GM12878 (cell line): ENCODE data around the gene MGRN1. TPM values are rescaled to one million over a fixed set of nuclear protein-coding genes. Genes with fewer than 3 reads are reported as not detected.
A peak's percentile ranks its signal among the peaks of the same experiment; 100 is the strongest.

Experiments
- ATAC-seq: fragments of 200-7000 bp; cut with Tn5 transposase; 3 replicates; pipeline ENCODE4 v1.9.1; 2020; ENCODE audit warnings: mild to moderate bottlenecking, moderate library complexity
- BruUV-seq: library from RNA; stranded (reverse); fragments of 400-500 nt; replicated peaks from 2 replicates; lab custom pipeline; 2021; lab: Mats Ljungman, UMichigan
- CTCF ChIA-PET: fragments of 300-600 bp; sonication (Branson Sonifier 250); formaldehyde crosslinking; extraction: SDS; loops from one replicate; lab custom pipeline; 2021; ENCODE audit warnings: inconsistent platforms; lab: Yijun Ruan, JAX
- POLR2A ChIA-PET: fragments of 350-600 bp; formaldehyde crosslinking; extraction: SDS; loops from one replicate; lab custom pipeline; 2021; ENCODE audit warnings: inconsistent platforms; lab: Charles Lee
- RAD21 ChIA-PET: fragments of 300-600 bp; sonication (Branson Sonifier 250); formaldehyde crosslinking; loops from one replicate; lab custom pipeline; 2023; ENCODE audit warnings: antibody characterized with exemption; ENCODE audit not compliant: unreplicated experiment; lab: Charles Lee
- SMC1A ChIA-PET: fragments of 300-600 bp; sonication (Branson Sonifier 250); formaldehyde crosslinking; loops from one replicate; lab custom pipeline; 2023; ENCODE audit not compliant: unreplicated experiment, uncharacterized antibody; lab: Charles Lee
- DNase-seq: peaks from one replicate; pipeline ENCODE4 v3.0.0-alpha.2; 2011; ENCODE audit warnings: low read depth, low spot score
- FAIRE-seq: peaks from 3 replicates; lab custom pipeline; 2011; peaks lifted over from hg19 to GRCh38; lab: Jason Lieb, UNC
- H2AFZ ChIP-seq: 2 replicates; pipeline ENCODE4 v1.6.0; 2011; ENCODE audit warnings: low read depth, low read length, control low read depth; ENCODE audit not compliant: control insufficient read depth
- H3K27ac ChIP-seq: 2 replicates; pipeline ENCODE4 v1.5.1; 2011; ENCODE audit warnings: control low read depth; ENCODE audit not compliant: control insufficient read depth, insufficient read depth
- H3K27me3 ChIP-seq, 2 experiments: replicated peaks in 1 of 2; 2 replicates each; pipeline versions ENCODE4 v1.6.0 to v1.6.1; 2011; ENCODE audit warnings: low read length in 1 of 2; ENCODE audit not compliant: control insufficient read depth in 2 of 2, insufficient read depth in 2 of 2
- H3K36me3 ChIP-seq, 2 experiments: 2 replicates each; pipeline ENCODE4 v1.5.1; 2011; ENCODE audit warnings: low read length in 1 of 2; ENCODE audit not compliant: control insufficient read depth in 2 of 2, insufficient read depth in 2 of 2
- H3K4me1 ChIP-seq: 2 replicates; pipeline ENCODE4 v1.6.1; 2011; ENCODE audit warnings: mild to moderate bottlenecking, low read length, moderate library complexity, mixed read lengths; ENCODE audit not compliant: control insufficient read depth, insufficient read depth
- H3K4me2 ChIP-seq: 2 replicates; pipeline ENCODE4 v1.6.0; 2011; ENCODE audit warnings: control low read depth; ENCODE audit not compliant: control insufficient read depth, insufficient read depth
- H3K4me3 ChIP-seq: fragments of 200-600 bp; sonication (generic); 2 replicates; pipeline ENCODE4 v1.5.1; 2016
- H3K79me2 ChIP-seq: 2 replicates; pipeline ENCODE4 v1.6.0; 2011; ENCODE audit warnings: low read length; ENCODE audit not compliant: control insufficient read depth, insufficient read depth
- H3K9ac ChIP-seq: 2 replicates; pipeline ENCODE4 v1.8.0; 2011; ENCODE audit warnings: low read length, control low read depth, mixed read lengths; ENCODE audit not compliant: control insufficient read depth, insufficient read depth
- H3K9me3 ChIP-seq: replicated peaks from 3 replicates; pipeline ENCODE4 v1.5.1; 2011; ENCODE audit warnings: mild to moderate bottlenecking, low read length; ENCODE audit not compliant: control insufficient read depth, insufficient read depth
- H4K20me1 ChIP-seq: 2 replicates; pipeline ENCODE4 v1.6.0; 2011; ENCODE audit not compliant: control insufficient read depth, insufficient read depth
- BMI1 ChIP-seq: fragments of 450-650 bp; IDR thresholded peaks from 2 replicates; pipeline ENCODE4 v1.6.1; 2016; ENCODE audit warnings: mild to moderate bottlenecking, moderate library complexity, borderline replicate concordance
- CBFB ChIP-seq: IDR thresholded peaks from 2 replicates; pipeline ENCODE4 v1.6.1; 2016; ENCODE audit warnings: antibody characterized with exemption, low read depth
- CEBPB ChIP-seq, 2 experiments: fragments of 150-350 bp in 1 of 2; IDR thresholded peaks; 2 replicates each; pipeline ENCODE4 v1.6.1; 2012 to 2014; ENCODE audit warnings: low read depth in 2 of 2, low read length in 2 of 2, borderline replicate concordance in 1 of 2, inconsistent platforms in 1 of 2
- CHD4 ChIP-seq: fragments of 200-600 bp; sonication (generic); IDR thresholded peaks from 2 replicates; pipeline ENCODE4 v1.6.1; 2016; ENCODE audit warnings: mild to moderate bottlenecking
- DPF2 ChIP-seq: fragments of 450-650 bp; IDR thresholded peaks from 2 replicates; pipeline ENCODE4 v1.6.1; 2017; ENCODE audit warnings: mild to moderate bottlenecking
- EGR1 ChIP-seq, 2 experiments: IDR thresholded peaks; 1 replicate in 1 of 2; 2 replicates in 1 of 2; pipeline ENCODE4 v1.6.1; 2011 to 2012; ENCODE audit warnings: low read depth in 2 of 2, low read length in 2 of 2, borderline replicate concordance in 1 of 2, mild to moderate bottlenecking in 1 of 2, moderate library complexity in 1 of 2
- GATAD2B ChIP-seq: fragments of 450-650 bp; conservative IDR thresholded peaks from 2 replicates; pipeline ENCODE4 v1.6.1; 2017; ENCODE audit warnings: low read depth, mild to moderate bottlenecking, moderate library complexity
- IKZF1 ChIP-seq: fragments of 450-650 bp; conservative IDR thresholded peaks from 2 replicates; pipeline ENCODE4 v1.6.1; 2017; ENCODE audit warnings: antibody characterized with exemption, mild to moderate bottlenecking
- KLF5 ChIP-seq: fragments of 450-650 bp; IDR thresholded peaks from 2 replicates; pipeline ENCODE4 v1.6.1; 2014; ENCODE audit warnings: mild to moderate bottlenecking; ENCODE audit not compliant: partially characterized antibody
- MEF2A ChIP-seq: IDR thresholded peaks from 2 replicates; pipeline ENCODE4 v1.6.1; 2011; ENCODE audit warnings: low read depth, mild to moderate bottlenecking, low read length, moderate library complexity; ENCODE audit not compliant: insufficient read depth
- POU2F2 ChIP-seq: IDR thresholded peaks from 3 replicates; pipeline ENCODE4 v1.6.1; 2011; ENCODE audit warnings: low read depth, mild to moderate bottlenecking, low read length, borderline replicate concordance
- RCOR1 ChIP-seq: conservative IDR thresholded peaks from 2 replicates; pipeline ENCODE4 v1.6.1; 2012; ENCODE audit warnings: low read depth, low read length, improper control_type of control experiment
- SREBF1 ChIP-seq: IDR thresholded peaks from 2 replicates; pipeline ENCODE4 v1.6.1; 2012; ENCODE audit warnings: mild to moderate bottlenecking, low read length
- YY1 ChIP-seq: IDR thresholded peaks from 2 replicates; pipeline ENCODE4 v1.6.1; 2011; ENCODE audit warnings: low read depth, mild to moderate bottlenecking, low read length
- WGBS: methylation state at CpG from one replicate; pipeline ENCODE4 v1.1.6; 2016; ENCODE audit warnings: low lambda C conversion rate; ENCODE audit not compliant: insufficient replicate concordance, insufficient coverage; ENCODE audit errors: missing lambda C conversion rate; 5-methylcytosine and 5-hydroxymethylcytosine counted together
- in situ Hi-C: fragments of 300-500 bp; cut with MboI; formaldehyde crosslinking; loops from 9 replicates; pipeline ENCODE4 v1.14.3; 2018; ENCODE audit warnings: mixed read lengths
- intact Hi-C: fragments of 100-400 bp; cut with micrococcal nuclease; formaldehyde crosslinking; loops from one replicate; pipeline ENCODE4 v1.14.2; 2022; ENCODE audit not compliant: unreplicated experiment
- polyA plus RNA-seq, 11 experiments: library from polyadenylated mRNA; depleted of rRNA in 4 of 11; unstranded in 6 of 11; stranded (reverse) in 5 of 11; fragments of >200 nt; fragmentation: Nextera tagmentation in 4 of 11; fragmentation: Illumina TruSeq in 1 of 11; extraction: Ambion mirVana in 4 of 11; extraction: Trizol in 1 of 11; gene quantifications; 1 replicate in 1 of 11; 2 replicates in 10 of 11; pipeline versions ENCODE4 v1.2.1 to v1.2.3, GENCODE V29; 2011 to 2016; ENCODE audit warnings: inconsistent platforms in 2 of 11, missing spikeins in 2 of 11, low read depth in 1 of 11
- total RNA-seq, 4 experiments: library from RNA; depleted of rRNA in 3 of 4; stranded (reverse); fragments of >200 nt in 3 of 4; fragmentation: Illumina TruSeq in 1 of 4; extraction: Trizol in 1 of 4; gene quantifications; 2 replicates each; pipeline versions ENCODE4 v1.2.1 to v1.2.3, GENCODE V29; 2013 to 2021

MGRN1 gene
- total and polyA plus RNA-seq, 10 of the 15 experiments (the other 5 are each of a cell fraction or from before 2014, with no cell fraction given) = 0.35 to 86.7 (median 14.6) TPM

DNA sequence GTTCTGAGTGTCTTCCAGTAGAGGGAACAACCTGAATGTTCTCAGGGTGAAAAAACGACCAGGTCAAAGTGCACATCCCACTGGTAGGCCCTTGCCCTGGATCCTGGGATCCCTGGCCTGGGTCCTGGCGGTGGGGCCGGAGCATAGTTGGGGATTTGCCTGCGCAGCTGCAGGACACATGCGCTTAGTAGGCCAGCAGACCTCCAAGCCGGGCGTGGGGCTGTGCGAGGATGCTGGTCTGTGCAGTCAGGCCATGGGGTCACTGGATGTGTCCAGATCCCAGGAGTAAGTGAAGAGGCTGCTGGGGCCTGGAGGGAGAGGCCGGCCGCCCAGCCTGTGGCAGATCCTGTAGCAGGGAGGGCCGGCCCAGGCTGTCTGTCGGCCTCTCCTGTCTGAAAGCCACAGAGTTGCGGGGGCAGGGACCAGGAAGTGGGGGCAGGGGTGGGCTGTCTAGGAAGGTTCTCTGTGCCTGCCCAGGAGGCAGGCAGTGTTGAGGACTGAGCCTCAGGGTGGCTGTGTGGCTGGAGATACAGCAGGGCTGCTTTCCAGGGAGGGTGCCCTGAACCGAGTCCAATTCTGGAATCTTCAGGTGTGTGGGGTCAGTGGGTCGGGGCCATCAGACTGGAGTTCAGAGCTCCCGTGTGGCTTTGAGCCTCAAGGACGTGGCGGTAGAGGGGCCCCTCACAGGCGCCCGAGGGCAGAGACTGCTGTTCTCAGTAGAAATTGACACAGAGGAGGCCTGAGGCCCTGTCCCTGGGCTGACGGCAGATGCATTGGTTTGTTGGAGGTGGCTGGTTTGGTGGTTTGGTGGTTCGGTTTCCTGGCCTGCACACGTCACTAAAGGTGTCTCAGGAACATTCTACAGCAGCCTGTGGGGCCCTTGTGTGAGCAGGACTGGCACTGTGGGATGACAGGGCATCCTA, 51.5 kb downstream of the MGRN1 start:
- WGBS = 68% methylated on average over 23 of the region's 23 CpGs
- ChIA-PET POLR2A (no interaction called here), SMC1A (no interaction called here), CTCF (no interaction called here), RAD21 (no interaction called here)
- in situ Hi-C loops = no loop called here
- Histone ChIP-seq H3K9me3 (no peaks in the 10 kb centered on the region), H3K4me1 (no peaks in the 10 kb centered on the region), H3K27me3 (no peaks in the 10 kb centered on the region), H2AFZ (no peak overlapping the region), H3K4me2 (no peak overlapping the region), H3K79me2 (no peaks in the 10 kb centered on the region), H3K9ac (no peak overlapping the region), H3K36me3 (peaks cover 0 to 20% of the 10 kb centered on the region in 2 experiments), H3K4me3 (no peak overlapping the region), H3K27ac (no peak overlapping the region; the same call in 1 of the 2 replicates), H4K20me1 (no peaks in the 10 kb centered on the region; the same call in 1 of the 2 replicates)
- ATAC-seq (peak; percentile 45), DNase-seq (no peak), FAIRE-seq (no peak)
- intact Hi-C loops = no loop called here
- no TSS peak for BruUV-seq
- peak in 1 of 2 experiments; percentile 33; a peak in 1 of 3 replicates for TF ChIP-seq EGR1 (IDR thresholded peaks at IDR 0.05; ENCODE audit: borderline replicate concordance in 1 of 2, low read depth in 2 of 2, low read length in 2 of 2)
- TF ChIP-seq CHD4 = no peak
- TF ChIP-seq RCOR1 = no peak
- peak; percentile 23; the same call in 1 of the 2 replicates for TF ChIP-seq DPF2

DNA sequence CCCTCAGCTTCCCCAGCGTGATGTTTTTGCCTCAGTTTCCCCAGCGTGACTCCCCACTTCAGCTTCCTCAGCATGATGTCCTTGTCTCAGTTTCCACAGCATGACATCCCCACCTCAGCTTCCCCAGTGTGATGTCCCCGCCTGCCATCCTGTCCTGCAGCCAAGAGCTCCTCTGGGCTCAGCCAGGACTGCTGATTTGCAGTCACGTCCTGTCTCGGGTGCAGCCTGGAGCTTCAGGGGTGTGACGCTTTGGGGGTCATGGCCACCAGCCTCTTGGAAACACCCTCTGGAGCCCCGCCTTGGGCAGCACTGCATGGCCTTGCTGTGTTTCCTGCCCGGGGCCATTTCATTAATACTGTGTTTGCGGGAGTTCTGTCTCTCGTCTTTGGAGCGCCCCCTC, 52.2 kb downstream of the MGRN1 start:
- in situ Hi-C loops (no loop called here), intact Hi-C loops (no loop called here)
- no peaks in the 10 kb centered on the region; the same call in 1 of the 2 replicates for H4K20me1 ChIP-seq
- RAD21 ChIA-PET = no interaction called here
- CTCF ChIA-PET = no interaction called here
- H2AFZ ChIP-seq = no peak overlapping the region
- no peak for TF ChIP-seq YY1
- no peak for TF ChIP-seq GATAD2B
- TF ChIP-seq BMI1 = no peak
- no peak for TF ChIP-seq MEF2A
- no peak for TF ChIP-seq KLF5
- TF ChIP-seq SREBF1 = no peak
- TF ChIP-seq POU2F2 = no peak
- TF ChIP-seq CEBPB (IDR thresholded peaks at IDR 0.05; ENCODE audit: borderline replicate concordance in 1 of 2, low read depth in 2 of 2, low read length in 2 of 2) = no peak
- TF ChIP-seq CBFB = no peak
- no peak for TF ChIP-seq IKZF1
- BruUV-seq = no TSS peak
- H3K4me1 ChIP-seq = no peaks in the 10 kb centered on the region
- no peak for FAIRE-seq
- no peaks in the 10 kb centered on the region for H3K27me3 ChIP-seq
- H3K27ac ChIP-seq = no peak overlapping the region; the same call in 1 of the 2 replicates
- POLR2A ChIA-PET = no interaction called here
- no peaks in the 10 kb centered on the region for H3K9me3 ChIP-seq
- H3K36me3 ChIP-seq = peaks cover 0 to 22% of the 10 kb centered on the region in 2 experiments
- H3K79me2 ChIP-seq = no peaks in the 10 kb centered on the region
- WGBS = 88% methylated on average over 11 of the region's 11 CpGs
- SMC1A ChIA-PET = no interaction called here
- no peak overlapping the region for H3K9ac ChIP-seq
- ATAC-seq = no peak
- no peak for DNase-seq
- no peak overlapping the region for H3K4me2 ChIP-seq
- H3K4me3 ChIP-seq = no peak overlapping the region
